Gastroesophageal sphincter (tissue), 4 donors: ENCODE measurements around the gene FBXO31. TPM values are rescaled to one million over a fixed set of nuclear protein-coding genes. Genes with fewer than 3 reads are reported as not detected.
A peak's percentile ranks its signal among the peaks of the same experiment; 100 is the strongest.

Experiments used
- ATAC-seq: fragments of 150-250 bp; one replicate; pipeline ENCODE4 v1.9.1; 2016; ENCODE audit warnings: mild to moderate bottlenecking, moderate library complexity
- H3K27ac ChIP-seq, 4 donors: fragments of 200-600 bp; sonication (generic) in 3 of 4; 1 replicate in 3 of 4; 2 replicates in 1 of 4; pipeline ENCODE4 v1.5.1; 2016 to 2019
- H3K27me3 ChIP-seq: fragments of 200-600 bp; sonication (generic); one replicate; pipeline ENCODE4 v1.5.1; 2019
- H3K36me3 ChIP-seq, 2 donors: fragments of 200-600 bp; sonication (generic); one replicate each; pipeline ENCODE4 v1.5.1; 2019; ENCODE audit warnings: control low read depth in 1 of 2
- H3K4me1 ChIP-seq, 3 donors: fragments of 200-600 bp; sonication (generic); 1 replicate in 2 of 3; 2 replicates in 1 of 3; pipeline ENCODE4 v1.5.1; 2016 to 2019; ENCODE audit warnings: control low read depth in 2 of 3
- H3K4me3 ChIP-seq, 2 donors: fragments of 200-600 bp; sonication (generic); one replicate each; pipeline ENCODE4 v1.5.1; 2019; ENCODE audit warnings: mild to moderate bottlenecking in 1 of 2, moderate library complexity in 1 of 2
- H3K9me3 ChIP-seq, 3 donors: fragments of 200-600 bp; sonication (generic); one replicate each; pipeline ENCODE4 v1.5.1; 2017 to 2019; ENCODE audit warnings: control low read depth in 2 of 3
- CTCF ChIP-seq, 4 experiments: fragments of 200-600 bp in 2 of 4; fragments of 450-650 bp in 2 of 4; sonication (generic) in 1 of 4; IDR thresholded peaks; one replicate each; pipeline ENCODE4 v1.5.1; 2017 to 2019; ENCODE audit warnings: antibody characterized with exemption in 4 of 4, mild to moderate bottlenecking in 2 of 4, moderate library complexity in 2 of 4
- EP300 ChIP-seq: sonication (generic); formaldehyde crosslinking; IDR thresholded peaks from one replicate; pipeline ENCODE4 v1.6.1; 2017; ENCODE audit warnings: antibody characterized with exemption, mild to moderate bottlenecking
- POLR2A ChIP-seq, 2 donors: fragments of 450-650 bp; IDR thresholded peaks; one replicate each; pipeline ENCODE4 v1.6.1; 2017; ENCODE audit warnings: antibody characterized with exemption in 2 of 2, mild to moderate bottlenecking in 2 of 2, moderate library complexity in 1 of 2
- POLR2AphosphoS5 ChIP-seq: sonication (generic); formaldehyde crosslinking; IDR thresholded peaks from one replicate; pipeline ENCODE4 v1.6.1; 2017; ENCODE audit warnings: antibody characterized with exemption
- WGBS, 2 donors: methylation state at CpG; one replicate each; pipeline ENCODE4 v1.1.5; 2018; ENCODE audit warnings: low coverage in 1 of 2; 5-methylcytosine and 5-hydroxymethylcytosine counted together
- total RNA-seq, 4 donors: library from RNA; depleted of rRNA; stranded (reverse); fragments of >200 nt; gene quantifications; one replicate each; pipeline ENCODE4 v1.1.0, GENCODE V29; 2016

FBXO31 gene
- total RNA-seq, 4 donors from 2014 or later: 69.2 to 141 (median 85.1) TPM

GRCh38 chr16:87374313-87374712 lies 9.3 kb downstream of the FBXO31 start:
- Histone ChIP-seq H3K4me1 (peaks cover 0 to 95% (median 38%) of the 10 kb centered on the region in 3 donors), H3K27me3 (no peaks in the 10 kb centered on the region), H3K9me3 (no peaks in the 10 kb centered on the region), H3K4me3 (no peak overlapping the region), H3K36me3 (no peaks in the 10 kb centered on the region), H3K27ac (no peak overlapping the region)
- WGBS, 2 donors: 96% methylated on average over 11 to 13 of the region's 13 CpGs
- ATAC-seq: no peak
- no peak for TF ChIP-seq POLR2AphosphoS5
- TF ChIP-seq CTCF (IDR thresholded peaks at IDR 0.05): no peak
- TF ChIP-seq EP300: no peak
- no peak for TF ChIP-seq POLR2A (IDR thresholded peaks at IDR 0.05)

DNA sequence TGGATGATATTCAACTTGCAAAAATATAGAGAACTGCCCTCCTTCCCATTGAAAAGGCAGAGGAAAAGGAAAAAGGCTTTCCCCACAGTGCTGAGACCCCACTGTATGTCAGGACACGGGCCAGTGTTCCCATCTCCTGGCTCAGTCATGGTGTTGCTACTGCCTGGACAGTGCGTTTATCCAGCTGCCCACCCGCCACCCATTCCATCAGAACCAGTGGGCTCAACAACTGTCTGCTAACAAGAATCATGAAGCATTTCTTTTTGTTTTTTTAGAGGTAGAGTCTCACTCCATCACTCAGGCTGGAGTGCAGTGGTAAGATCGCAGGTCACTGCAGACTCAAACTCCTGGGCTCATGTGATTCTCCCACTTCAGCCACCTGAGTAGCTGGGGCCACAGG lies 11.3 kb downstream of the FBXO31 start:
- Histone ChIP-seq H3K9me3 (no peaks in the 10 kb centered on the region), H3K27me3 (no peaks in the 10 kb centered on the region), H3K27ac (no peak overlapping the region), H3K4me3 (no peak overlapping the region), H3K4me1 (peaks cover 0 to 96% (median 33%) of the 10 kb centered on the region in 3 donors), H3K36me3 (no peaks in the 10 kb centered on the region)
- 96% methylated on average over 3 of the region's 4 CpGs for WGBS, 2 donors
- no peak for TF ChIP-seq POLR2AphosphoS5
- TF ChIP-seq CTCF (IDR thresholded peaks at IDR 0.05): no peak
- TF ChIP-seq EP300: no peak
- TF ChIP-seq POLR2A (IDR thresholded peaks at IDR 0.05): no peak
- no peak for ATAC-seq

GRCh38 chr16:87371261-87371866 lies 12.2 kb downstream of the FBXO31 start:
- H3K4me1 ChIP-seq: peaks cover 0 to 96% (median 33%) of the 10 kb centered on the region in 3 donors
- no peaks in the 10 kb centered on the region for H3K9me3 ChIP-seq
- WGBS, 2 donors: 68 to 87% methylated on average over 9 to 12 of the region's 20 CpGs
- TF ChIP-seq CTCF (IDR thresholded peaks at IDR 0.05): no peak
- no peak for TF ChIP-seq POLR2AphosphoS5
- TF ChIP-seq POLR2A (IDR thresholded peaks at IDR 0.05): no peak
- no peak for TF ChIP-seq EP300
- ATAC-seq: no peak
- peaks cover 0 to 4% of the 10 kb centered on the region in 2 donors for H3K36me3 ChIP-seq
- H3K27ac ChIP-seq: no peak overlapping the region
- H3K27me3 ChIP-seq: no peaks in the 10 kb centered on the region
- H3K4me3 ChIP-seq: no peak overlapping the region

DNA sequence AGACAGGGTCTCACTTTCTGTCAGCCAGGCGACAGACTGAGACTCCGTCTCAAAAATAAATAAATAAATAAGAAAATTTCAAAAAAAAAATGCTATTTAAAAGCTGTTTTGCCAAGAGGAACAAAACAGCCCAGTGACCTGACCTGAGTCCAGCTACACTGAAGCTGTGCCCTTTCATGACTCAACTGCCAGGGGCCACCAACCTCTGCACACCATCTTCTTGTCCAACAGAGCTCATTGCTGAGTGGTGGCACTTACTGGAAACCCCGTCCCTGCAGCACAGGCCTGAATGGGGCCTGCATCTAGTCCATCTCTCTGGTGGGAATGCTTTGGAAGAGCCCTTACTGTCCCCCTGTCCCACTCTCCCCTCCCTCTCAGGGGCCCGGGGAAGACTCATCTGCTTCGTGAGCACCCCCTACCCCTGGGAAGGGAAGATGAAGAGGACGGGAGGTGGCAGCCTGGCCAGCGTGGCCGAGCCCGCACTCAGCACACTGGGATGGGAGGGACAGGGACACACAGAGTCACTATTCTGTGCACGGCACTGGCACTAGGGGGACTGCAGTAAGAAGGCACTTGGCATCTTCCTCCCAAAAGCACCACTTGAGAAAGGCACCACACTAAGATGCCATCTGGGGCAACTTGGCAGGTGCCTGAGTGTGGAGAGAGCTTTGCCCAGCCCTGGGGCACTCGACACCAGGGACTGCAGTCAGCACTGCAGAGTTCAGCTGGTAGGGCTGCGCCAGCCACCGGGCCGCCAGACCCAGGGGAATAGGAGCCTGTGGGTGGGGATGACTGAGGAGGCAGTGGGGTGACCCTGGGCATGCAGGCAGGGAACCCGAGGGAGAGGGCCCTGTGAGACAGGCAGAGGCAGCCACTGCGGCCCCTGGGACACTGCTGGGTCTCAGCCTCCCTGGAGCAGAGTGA lies 13.5 kb downstream of the FBXO31 start:
- Histone ChIP-seq H3K4me3 (no peak overlapping the region), H3K9me3 (no peaks in the 10 kb centered on the region), H3K27ac (peak overlapping the region in 2 of 4 donors; percentile 23 to 50), H3K4me1 (peaks cover 0 to 87% (median 21%) of the 10 kb centered on the region in 3 donors), H3K36me3 (peaks cover 0 to 16% of the 10 kb centered on the region in 2 donors), H3K27me3 (no peaks in the 10 kb centered on the region)
- 68 to 84% methylated on average over 3 to 6 of the region's 16 CpGs for WGBS, 2 donors
- no peak for TF ChIP-seq EP300
- TF ChIP-seq POLR2A (IDR thresholded peaks at IDR 0.05): no peak
- no peak for ATAC-seq

- no peak for ATAC-seq
- Histone ChIP-seq H3K9me3 (no peaks in the 10 kb centered on the region), H3K4me3 (no peak overlapping the region), H3K4me1 (peaks cover 0 to 87% (median 19%) of the 10 kb centered on the region in 3 donors), H3K27me3 (no peaks in the 10 kb centered on the region), H3K36me3 (peaks cover 0 to 16% of the 10 kb centered on the region in 2 donors), H3K27ac (peak overlapping the region in 1 of 4 donors; percentile 35)
- TF ChIP-seq EP300 (no peak), CTCF (IDR thresholded peaks at IDR 0.05) (no peak), POLR2A (IDR thresholded peaks at IDR 0.05) (no peak), POLR2AphosphoS5 (no peak)
- 83 to 89% methylated on average over 13 to 14 of the region's 14 CpGs for WGBS, 2 donors
Observed at GRCh38 chr16:87369117-87369765, 14.3 kb downstream of the FBXO31 start.
